HL-60 (cell line): ENCODE data around the gene XXYLT1.

Experiments used
- DNase-seq, 2 experiments: peaks; one replicate each; pipeline ENCODE4 v3.0.0-alpha.2; 2010 to 2020; ENCODE audit warnings: low read depth in 1 of 2, low spot score in 1 of 2
- H3K27ac ChIP-seq: fragments of 250-450 bp; sonication (Bioruptor Pico); replicated peaks from 2 replicates; pipeline ENCODE4 v1.5.1; 2020; ENCODE audit warnings: mild to moderate bottlenecking, moderate library complexity
- H3K27me3 ChIP-seq: fragments of 250-450 bp; sonication (Bioruptor Pico); 2 replicates; pipeline ENCODE4 v1.5.1; 2021; ENCODE audit warnings: mild to moderate bottlenecking, moderate library complexity; ENCODE audit not compliant: insufficient read depth, poor library complexity, severe bottlenecking
- H3K4me3 ChIP-seq: replicated peaks from 2 replicates; pipeline ENCODE4 v1.5.1; 2011; ENCODE audit warnings: mild to moderate bottlenecking, control low read depth, low read length; ENCODE audit not compliant: insufficient read depth
- CTCF ChIP-seq: IDR thresholded peaks from one replicate; pipeline ENCODE4 v1.5.1; 2011; ENCODE audit warnings: low read length, control low read depth, inconsistent platforms; ENCODE audit not compliant: insufficient read depth
- GABPA ChIP-seq: IDR thresholded peaks from 2 replicates; pipeline ENCODE4 v1.6.1; 2012; ENCODE audit warnings: low read depth
- POLR2AphosphoS5 ChIP-seq: IDR thresholded peaks from 2 replicates; pipeline ENCODE4 v1.6.1; 2012; ENCODE audit warnings: low read depth
- SPI1 ChIP-seq: IDR thresholded peaks from 2 replicates; pipeline ENCODE4 v1.6.1; 2012; ENCODE audit warnings: low read depth, mild to moderate bottlenecking, borderline replicate concordance
- TF ChIP-seq, protein P1 (sequence below): IDR thresholded peaks from 2 replicates; pipeline ENCODE4 v1.6.1; 2012; ENCODE audit warnings: low read depth; ENCODE audit not compliant: insufficient replicate concordance

The XXYLT1 gene

GRCh38 chr3:195129072-195129643 lies 141.8 kb downstream of the XXYLT1 start:
- no peak overlapping the region for H3K4me3 ChIP-seq
- no peak overlapping the region for H3K27ac ChIP-seq
- H3K27me3 ChIP-seq = no peaks in the 10 kb centered on the region
- DNase-seq = no peak
- TF ChIP-seq POLR2AphosphoS5 = no peak
- TF ChIP-seq, protein P1, sequence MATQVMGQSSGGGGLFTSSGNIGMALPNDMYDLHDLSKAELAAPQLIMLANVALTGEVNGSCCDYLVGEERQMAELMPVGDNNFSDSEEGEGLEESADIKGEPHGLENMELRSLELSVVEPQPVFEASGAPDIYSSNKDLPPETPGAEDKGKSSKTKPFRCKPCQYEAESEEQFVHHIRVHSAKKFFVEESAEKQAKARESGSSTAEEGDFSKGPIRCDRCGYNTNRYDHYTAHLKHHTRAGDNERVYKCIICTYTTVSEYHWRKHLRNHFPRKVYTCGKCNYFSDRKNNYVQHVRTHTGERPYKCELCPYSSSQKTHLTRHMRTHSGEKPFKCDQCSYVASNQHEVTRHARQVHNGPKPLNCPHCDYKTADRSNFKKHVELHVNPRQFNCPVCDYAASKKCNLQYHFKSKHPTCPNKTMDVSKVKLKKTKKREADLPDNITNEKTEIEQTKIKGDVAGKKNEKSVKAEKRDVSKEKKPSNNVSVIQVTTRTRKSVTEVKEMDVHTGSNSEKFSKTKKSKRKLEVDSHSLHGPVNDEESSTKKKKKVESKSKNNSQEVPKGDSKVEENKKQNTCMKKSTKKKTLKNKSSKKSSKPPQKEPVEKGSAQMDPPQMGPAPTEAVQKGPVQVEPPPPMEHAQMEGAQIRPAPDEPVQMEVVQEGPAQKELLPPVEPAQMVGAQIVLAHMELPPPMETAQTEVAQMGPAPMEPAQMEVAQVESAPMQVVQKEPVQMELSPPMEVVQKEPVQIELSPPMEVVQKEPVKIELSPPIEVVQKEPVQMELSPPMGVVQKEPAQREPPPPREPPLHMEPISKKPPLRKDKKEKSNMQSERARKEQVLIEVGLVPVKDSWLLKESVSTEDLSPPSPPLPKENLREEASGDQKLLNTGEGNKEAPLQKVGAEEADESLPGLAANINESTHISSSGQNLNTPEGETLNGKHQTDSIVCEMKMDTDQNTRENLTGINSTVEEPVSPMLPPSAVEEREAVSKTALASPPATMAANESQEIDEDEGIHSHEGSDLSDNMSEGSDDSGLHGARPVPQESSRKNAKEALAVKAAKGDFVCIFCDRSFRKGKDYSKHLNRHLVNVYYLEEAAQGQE = no peak
- no peak for TF ChIP-seq GABPA
- no peak for TF ChIP-seq SPI1
- no peak for TF ChIP-seq CTCF

- Histone ChIP-seq H3K4me3 (no peak overlapping the region), H3K27ac (no peak overlapping the region), H3K27me3 (no peaks in the 10 kb centered on the region)
- DNase-seq = no peak
- TF ChIP-seq SPI1 = no peak
These were observed 142.5 kb downstream of the XXYLT1 start for GRCh38 chr3:195128255-195129071.

GRCh38 chr3:195126056-195126605 lies 144.8 kb downstream of the XXYLT1 start:
- H3K27me3 ChIP-seq = no peaks in the 10 kb centered on the region
- H3K4me3 ChIP-seq = no peak overlapping the region
- TF ChIP-seq SPI1 = no peak
- TF ChIP-seq GABPA = no peak
- TF ChIP-seq POLR2AphosphoS5 = no peak
- TF ChIP-seq, protein P1 = no peak
- TF ChIP-seq CTCF = no peak
- DNase-seq = no peak
- H3K27ac ChIP-seq = no peak overlapping the region

DNA sequence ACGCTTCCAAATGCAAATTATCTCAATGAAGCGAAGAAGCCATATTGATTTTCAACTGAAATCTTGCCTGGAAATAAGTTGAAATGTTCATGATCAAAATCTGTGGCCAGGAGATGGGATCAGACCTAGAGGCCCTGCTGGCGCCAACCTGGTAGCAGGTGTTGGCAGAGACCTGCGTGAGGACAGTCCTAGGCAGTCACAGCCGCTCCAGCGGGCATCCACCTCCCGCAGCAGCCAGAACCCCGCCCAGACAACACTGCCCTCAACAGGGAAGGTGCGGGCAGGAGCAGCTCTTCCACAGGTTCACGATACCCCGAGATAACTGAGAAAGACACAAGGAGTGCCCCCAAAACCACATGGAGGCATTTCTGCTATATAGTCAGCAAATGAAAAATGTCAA lies 145.3 kb downstream of the XXYLT1 start:
- Histone ChIP-seq H3K27ac (no peak overlapping the region), H3K27me3 (no peaks in the 10 kb centered on the region), H3K4me3 (no peak overlapping the region)
- TF ChIP-seq GABPA (no peak), CTCF (no peak), SPI1 (no peak), POLR2AphosphoS5 (no peak)
- TF ChIP-seq, protein P1 = no peak
- DNase-seq = no peak
